Calu3 (cell line): ENCODE data around the gene TMTC4. TPM values are rescaled to one million over a fixed set of nuclear protein-coding genes. Genes with fewer than 3 reads are reported as not detected.

Experiments used
- BruUV-seq: library from RNA; stranded (reverse); fragments of 400-500 nt; replicated peaks from 2 replicates; lab custom pipeline; 2021; lab: Mats Ljungman, UMichigan
- CTCF ChIA-PET: fragments of 300-600 bp; sonication (Branson Sonifier 250); formaldehyde crosslinking; loops from one replicate; lab custom pipeline; 2022; ENCODE audit warnings: antibody characterized with exemption; lab: Charles Lee
- DNase-seq: peaks from one replicate; pipeline ENCODE4 v3.0.0; 2022
- H3K27ac Mint-ChIP-seq: one replicate; pipeline ENCODE4 v1.8.0; 2022; ENCODE audit warnings: mixed read lengths; ENCODE audit not compliant: unreplicated experiment
- H3K27me3 Mint-ChIP-seq: one replicate; pipeline ENCODE4 v1.8.0; 2022; ENCODE audit warnings: mixed read lengths; ENCODE audit not compliant: unreplicated experiment
- H3K36me3 Mint-ChIP-seq: one replicate; pipeline ENCODE4 v1.8.0; 2022; ENCODE audit warnings: mild to moderate bottlenecking, moderate library complexity, mixed read lengths; ENCODE audit not compliant: insufficient read depth, unreplicated experiment
- H3K4me1 Mint-ChIP-seq: one replicate; pipeline ENCODE4 v1.8.0; 2022; ENCODE audit warnings: mild to moderate bottlenecking, low read depth, mixed read lengths; ENCODE audit not compliant: unreplicated experiment
- H3K4me3 Mint-ChIP-seq: one replicate; pipeline ENCODE4 v1.8.0; 2022; ENCODE audit warnings: mild to moderate bottlenecking, low read depth, moderate library complexity, mixed read lengths; ENCODE audit not compliant: unreplicated experiment
- H3K9me3 Mint-ChIP-seq: one replicate; pipeline ENCODE4 v1.8.0; 2022; ENCODE audit warnings: low read depth, mixed read lengths; ENCODE audit not compliant: unreplicated experiment
- intact Hi-C: fragments of 100-400 bp; cut with micrococcal nuclease; formaldehyde crosslinking; loops from one replicate; pipeline ENCODE4 v1.10.0; 2022; ENCODE audit not compliant: unreplicated experiment
- total RNA-seq: library from RNA; stranded (reverse); gene quantifications from 2 replicates; pipeline ENCODE4 v1.2.3, GENCODE V29; 2022
- TF ChIP-seq, protein P1 (sequence below): fragments of 200-600 bp; IDR thresholded peaks from one replicate; pipeline ENCODE4 v1.8.0; 2022; ENCODE audit warnings: antibody characterized with exemption; ENCODE audit not compliant: unreplicated experiment

TMTC4 gene
- total RNA-seq, 1 experiment from 2014 or later = 8.2 TPM

DNA sequence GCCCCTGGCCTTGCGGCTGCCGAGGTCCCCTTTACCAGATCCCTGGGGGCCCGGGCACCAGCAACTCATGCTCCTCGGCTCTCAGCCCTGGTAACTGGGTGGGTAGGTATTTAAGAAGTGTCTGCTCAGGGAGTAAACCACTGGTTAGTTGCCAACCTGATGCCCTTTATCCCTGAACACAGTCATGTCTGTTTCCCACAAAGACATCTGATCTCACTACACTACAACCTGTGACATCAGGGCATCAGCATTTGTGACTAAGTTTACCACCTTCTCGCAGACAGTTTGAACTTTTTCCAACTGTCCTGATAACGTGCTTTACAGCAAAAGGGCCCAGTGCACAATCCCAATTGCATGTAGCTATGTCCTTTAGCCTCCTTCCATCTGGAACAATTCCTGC, 108.1 kb downstream of the TMTC4 start:
- intact Hi-C loops = no loop called here
- H3K4me1 Mint-ChIP-seq = no peaks in the 10 kb centered on the region
- no peak overlapping the region for H3K27ac Mint-ChIP-seq
- no peak for DNase-seq
- H3K27me3 Mint-ChIP-seq = no peaks in the 10 kb centered on the region
- BruUV-seq = no TSS peak
- no peaks in the 10 kb centered on the region for H3K36me3 Mint-ChIP-seq
- H3K9me3 Mint-ChIP-seq = no peaks in the 10 kb centered on the region
- H3K4me3 Mint-ChIP-seq = no peak overlapping the region
- CTCF ChIA-PET = no interaction called here
- TF ChIP-seq, protein P1, sequence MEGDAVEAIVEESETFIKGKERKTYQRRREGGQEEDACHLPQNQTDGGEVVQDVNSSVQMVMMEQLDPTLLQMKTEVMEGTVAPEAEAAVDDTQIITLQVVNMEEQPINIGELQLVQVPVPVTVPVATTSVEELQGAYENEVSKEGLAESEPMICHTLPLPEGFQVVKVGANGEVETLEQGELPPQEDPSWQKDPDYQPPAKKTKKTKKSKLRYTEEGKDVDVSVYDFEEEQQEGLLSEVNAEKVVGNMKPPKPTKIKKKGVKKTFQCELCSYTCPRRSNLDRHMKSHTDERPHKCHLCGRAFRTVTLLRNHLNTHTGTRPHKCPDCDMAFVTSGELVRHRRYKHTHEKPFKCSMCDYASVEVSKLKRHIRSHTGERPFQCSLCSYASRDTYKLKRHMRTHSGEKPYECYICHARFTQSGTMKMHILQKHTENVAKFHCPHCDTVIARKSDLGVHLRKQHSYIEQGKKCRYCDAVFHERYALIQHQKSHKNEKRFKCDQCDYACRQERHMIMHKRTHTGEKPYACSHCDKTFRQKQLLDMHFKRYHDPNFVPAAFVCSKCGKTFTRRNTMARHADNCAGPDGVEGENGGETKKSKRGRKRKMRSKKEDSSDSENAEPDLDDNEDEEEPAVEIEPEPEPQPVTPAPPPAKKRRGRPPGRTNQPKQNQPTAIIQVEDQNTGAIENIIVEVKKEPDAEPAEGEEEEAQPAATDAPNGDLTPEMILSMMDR = no peak

DNA sequence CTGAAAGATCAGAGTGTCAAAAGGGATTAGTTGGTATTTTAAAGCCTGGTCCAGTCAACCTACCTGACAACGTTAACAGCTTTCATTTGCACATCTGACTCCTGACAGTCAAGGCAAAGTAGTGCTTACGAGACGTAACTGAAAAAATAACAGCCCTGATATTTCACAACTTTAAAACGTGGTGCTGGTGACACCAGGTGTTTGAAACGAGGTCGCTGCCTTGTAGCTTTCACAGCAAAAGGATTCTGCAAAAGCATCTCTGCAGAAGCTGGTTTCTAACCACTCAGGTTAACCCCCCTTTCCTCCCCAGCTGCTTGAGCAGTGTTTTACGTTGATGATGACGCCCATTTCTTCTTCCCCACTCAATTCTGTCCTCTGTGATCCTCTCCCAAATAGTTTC, 109.3 kb downstream of the TMTC4 start:
- no peaks in the 10 kb centered on the region for H3K27me3 Mint-ChIP-seq
- TF ChIP-seq, protein P1 = no peak
- intact Hi-C loops = no loop called here
- no peak overlapping the region for H3K4me3 Mint-ChIP-seq
- no peak for DNase-seq
- no peaks in the 10 kb centered on the region for H3K36me3 Mint-ChIP-seq
- no peak overlapping the region for H3K27ac Mint-ChIP-seq
- no TSS peak for BruUV-seq
- H3K4me1 Mint-ChIP-seq = no peaks in the 10 kb centered on the region
- no peaks in the 10 kb centered on the region for H3K9me3 Mint-ChIP-seq
- CTCF ChIA-PET = no interaction called here

DNA sequence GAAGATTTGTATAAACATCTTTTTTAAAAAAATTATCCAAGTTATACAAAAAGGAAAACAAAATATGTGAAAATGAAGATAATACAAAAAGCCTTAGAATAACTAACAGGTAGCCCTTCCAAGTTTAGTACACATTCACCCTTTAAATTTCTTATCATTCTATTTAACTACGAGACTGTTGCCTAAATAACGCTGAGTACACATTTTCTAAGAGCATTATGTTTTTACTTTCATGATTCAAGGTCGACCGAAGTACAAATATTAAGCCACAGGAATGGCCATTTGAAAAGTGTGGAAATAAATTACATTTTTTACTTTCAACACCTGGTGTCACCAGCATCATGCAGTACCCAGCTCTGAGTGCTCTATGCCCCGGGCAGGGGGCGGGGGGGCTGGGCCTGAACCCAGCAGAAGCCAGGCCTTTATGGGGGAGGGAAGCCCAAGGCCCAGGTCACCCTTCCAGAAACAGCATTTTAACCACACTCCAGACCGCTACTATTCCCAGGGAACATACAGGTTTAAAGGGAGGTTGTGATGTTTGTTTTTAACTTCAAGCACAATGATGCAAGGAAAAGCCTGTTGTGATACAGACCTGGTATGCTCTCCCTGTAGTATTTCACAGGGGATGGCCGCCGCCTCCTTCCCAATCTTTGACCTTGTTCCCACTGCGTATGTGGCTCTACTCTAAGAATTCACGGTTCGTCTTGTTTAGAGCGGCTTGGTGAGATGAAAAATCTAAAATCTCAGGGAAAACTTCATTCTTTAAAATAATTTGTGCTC, 110.0 kb downstream of the TMTC4 start:
- CTCF ChIA-PET = no interaction called here
- Mint-ChIP-seq H3K9me3 (no peaks in the 10 kb centered on the region), H3K27me3 (no peaks in the 10 kb centered on the region), H3K4me3 (no peak overlapping the region), H3K27ac (no peak overlapping the region), H3K4me1 (no peaks in the 10 kb centered on the region), H3K36me3 (no peaks in the 10 kb centered on the region)
- no peak for DNase-seq
- intact Hi-C loops = no loop called here
- BruUV-seq = no TSS peak
- TF ChIP-seq, protein P1 = no peak

DNA sequence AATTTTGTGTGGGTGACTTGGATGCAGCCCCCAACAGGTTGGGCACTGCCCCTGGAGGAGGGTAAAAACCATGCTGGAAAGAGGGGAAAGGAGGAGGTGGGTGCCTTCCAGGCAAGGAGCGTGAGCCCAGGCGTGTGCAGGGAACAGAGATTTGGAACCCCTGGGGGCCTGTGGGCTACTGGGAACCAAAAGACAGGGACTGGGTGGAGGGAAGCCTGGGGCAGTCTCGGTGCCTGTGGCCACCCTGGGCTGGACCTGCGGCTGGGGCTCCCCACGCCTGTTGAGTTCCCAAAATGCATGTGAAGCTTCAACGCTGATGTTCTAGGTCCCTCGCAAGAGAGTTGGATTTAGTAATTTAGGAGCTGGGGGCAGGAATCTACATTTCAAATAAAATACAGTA, 110.8 kb downstream of the TMTC4 start:
- no TSS peak for BruUV-seq
- intact Hi-C loops = no loop called here
- no peak for DNase-seq
- H3K4me3 Mint-ChIP-seq = no peak overlapping the region
- no peaks in the 10 kb centered on the region for H3K9me3 Mint-ChIP-seq
- CTCF ChIA-PET = no interaction called here
- no peaks in the 10 kb centered on the region for H3K27me3 Mint-ChIP-seq
- H3K4me1 Mint-ChIP-seq = no peaks in the 10 kb centered on the region
- TF ChIP-seq, protein P1 = no peak
- no peaks in the 10 kb centered on the region for H3K36me3 Mint-ChIP-seq
- H3K27ac Mint-ChIP-seq = no peak overlapping the region
